Right atrium auricular region (tissue), 2 donors: ENCODE measurements around the gene SRPRA. TPM values are rescaled to one million over a fixed set of nuclear protein-coding genes. Genes with fewer than 3 reads are reported as not detected.
"Not testable (repeated sequence)": the region's sequence is repeated elsewhere in the genome, so short reads cannot be mapped to it uniquely, and the experiment has no call there.

Experiments used
- DNase-seq: peaks from one replicate; pipeline ENCODE4 v3.0.0-alpha.2; 2019; ENCODE audit warnings: low spot score
- H3K27ac ChIP-seq, 2 donors: fragments of 200-600 bp; sonication (generic); 1 replicate in 1 of 2; 2 replicates in 1 of 2; pipeline ENCODE4 v1.5.1; 2016 to 2019
- H3K27me3 ChIP-seq, 2 donors: fragments of 200-600 bp; sonication (generic); one replicate each; pipeline versions ENCODE4 v1.5.1 to v1.6.0; 2017 to 2019
- H3K36me3 ChIP-seq: fragments of 200-600 bp; sonication (generic); one replicate; pipeline ENCODE4 v1.5.1; 2016
- H3K4me1 ChIP-seq, 2 donors: fragments of 200-600 bp; sonication (generic); one replicate each; pipeline versions ENCODE4 v1.5.1 to v1.6.0; 2017 to 2019
- H3K4me3 ChIP-seq, 2 donors: fragments of 200-600 bp; sonication (generic); 1 replicate in 1 of 2; 2 replicates in 1 of 2; pipeline ENCODE4 v1.5.1; 2017 to 2019; ENCODE audit warnings: mild to moderate bottlenecking in 1 of 2, moderate library complexity in 1 of 2
- H3K9me3 ChIP-seq, 2 donors: fragments of 200-600 bp; sonication (generic); one replicate each; pipeline ENCODE4 v1.5.1; 2019
- total RNA-seq, 2 donors: library from RNA; depleted of rRNA; stranded (reverse); fragments of >200 nt; gene quantifications; one replicate each; pipeline ENCODE4 v1.1.0, GENCODE V29; 2016
- TF ChIP-seq, protein P1 (sequence below), 2 donors: fragments of 200-600 bp; sonication (generic); IDR thresholded peaks; one replicate each; pipeline ENCODE4 v1.5.1; 2019; ENCODE audit warnings: antibody characterized with exemption in 2 of 2

SRPRA gene
- total RNA-seq, 2 donors from 2014 or later, result 70.3 to 91.9 TPM

- TF ChIP-seq, protein P1, sequence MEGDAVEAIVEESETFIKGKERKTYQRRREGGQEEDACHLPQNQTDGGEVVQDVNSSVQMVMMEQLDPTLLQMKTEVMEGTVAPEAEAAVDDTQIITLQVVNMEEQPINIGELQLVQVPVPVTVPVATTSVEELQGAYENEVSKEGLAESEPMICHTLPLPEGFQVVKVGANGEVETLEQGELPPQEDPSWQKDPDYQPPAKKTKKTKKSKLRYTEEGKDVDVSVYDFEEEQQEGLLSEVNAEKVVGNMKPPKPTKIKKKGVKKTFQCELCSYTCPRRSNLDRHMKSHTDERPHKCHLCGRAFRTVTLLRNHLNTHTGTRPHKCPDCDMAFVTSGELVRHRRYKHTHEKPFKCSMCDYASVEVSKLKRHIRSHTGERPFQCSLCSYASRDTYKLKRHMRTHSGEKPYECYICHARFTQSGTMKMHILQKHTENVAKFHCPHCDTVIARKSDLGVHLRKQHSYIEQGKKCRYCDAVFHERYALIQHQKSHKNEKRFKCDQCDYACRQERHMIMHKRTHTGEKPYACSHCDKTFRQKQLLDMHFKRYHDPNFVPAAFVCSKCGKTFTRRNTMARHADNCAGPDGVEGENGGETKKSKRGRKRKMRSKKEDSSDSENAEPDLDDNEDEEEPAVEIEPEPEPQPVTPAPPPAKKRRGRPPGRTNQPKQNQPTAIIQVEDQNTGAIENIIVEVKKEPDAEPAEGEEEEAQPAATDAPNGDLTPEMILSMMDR (IDR thresholded peaks at IDR 0.05), result no peak
- Histone ChIP-seq H3K27me3 (no peaks in the 10 kb centered on the region), H3K36me3 (peaks cover 51% of the 10 kb centered on the region), H3K4me1 (no peaks in the 10 kb centered on the region), H3K9me3 (no peaks in the 10 kb centered on the region), H3K4me3 (no peak overlapping the region), H3K27ac (no peak overlapping the region)
- DNase-seq, result no peak
Observed at GRCh38 chr11:126257144-126257543, 11.6 kb downstream of the SRPRA start.

DNA sequence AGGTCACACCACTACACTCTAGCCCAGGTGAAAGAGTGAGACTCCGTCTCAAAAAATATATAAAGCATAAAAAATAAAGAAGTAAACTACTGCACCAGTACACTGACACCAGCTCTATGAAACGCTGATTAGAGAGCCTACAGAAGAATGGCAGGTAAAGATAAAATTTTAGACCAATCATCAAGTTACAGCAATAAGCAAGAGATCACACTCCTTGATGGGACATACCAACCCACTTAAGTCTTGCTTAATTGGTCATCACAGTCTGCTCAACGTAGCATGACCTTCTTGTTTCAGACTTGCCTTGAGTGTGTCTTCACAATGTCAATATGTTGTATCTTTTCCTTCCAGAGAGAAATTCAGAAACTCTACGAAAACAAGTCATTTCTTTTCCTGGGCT is 12.5 kb downstream of the SRPRA start:
- no peak overlapping the region for H3K4me3 ChIP-seq
- peaks cover 46% of the 10 kb centered on the region for H3K36me3 ChIP-seq
- H3K9me3 ChIP-seq, result no peaks in the 10 kb centered on the region
- TF ChIP-seq, protein P1 (IDR thresholded peaks at IDR 0.05), result no peak
- H3K27ac ChIP-seq, result no peak overlapping the region
- no peaks in the 10 kb centered on the region for H3K27me3 ChIP-seq
- H3K4me1 ChIP-seq, result no peaks in the 10 kb centered on the region
- DNase-seq, result no peak

GRCh38 chr11:126255507-126255906 is 13.2 kb downstream of the SRPRA start:
- H3K4me3 ChIP-seq, H3K4me1 ChIP-seq, H3K27me3 ChIP-seq, H3K27ac ChIP-seq, H3K9me3 ChIP-seq, DNase-seq: not testable (repeated sequence)
- H3K36me3 ChIP-seq, result peaks cover 44% of the 10 kb centered on the region

DNA sequence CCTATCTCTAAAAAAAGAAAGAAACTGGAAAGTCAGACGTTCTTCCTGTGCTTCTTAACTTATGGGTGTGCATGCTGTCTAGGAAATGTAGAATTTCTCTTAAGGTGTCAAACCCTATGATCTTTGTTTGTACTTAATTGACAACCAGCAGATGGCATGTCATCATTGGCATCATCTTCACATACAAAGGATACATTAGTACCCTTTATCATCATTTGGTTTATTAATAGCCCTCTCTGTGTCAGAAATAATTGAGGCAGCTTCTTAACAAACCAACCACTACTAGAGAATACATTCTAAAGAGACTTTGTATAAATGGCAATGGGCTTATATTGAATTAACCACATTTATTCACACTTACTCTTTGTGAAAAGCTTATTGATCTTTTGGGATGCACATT is 13.9 kb downstream of the SRPRA start:
- Histone ChIP-seq H3K27ac (no peak overlapping the region), H3K9me3 (no peaks in the 10 kb centered on the region), H3K4me1 (no peaks in the 10 kb centered on the region), H3K4me3 (no peak overlapping the region), H3K36me3 (peaks cover 44% of the 10 kb centered on the region), H3K27me3 (no peaks in the 10 kb centered on the region)
- TF ChIP-seq, protein P1 (IDR thresholded peaks at IDR 0.05), result no peak
- DNase-seq, result no peak

- no peaks in the 10 kb centered on the region for H3K4me1 ChIP-seq
- no peak overlapping the region for H3K4me3 ChIP-seq
- TF ChIP-seq, protein P1 (IDR thresholded peaks at IDR 0.05), result no peak
- no peak overlapping the region for H3K27ac ChIP-seq
- H3K27me3 ChIP-seq, result no peaks in the 10 kb centered on the region
- H3K9me3 ChIP-seq, result no peaks in the 10 kb centered on the region
- peaks cover 44% of the 10 kb centered on the region for H3K36me3 ChIP-seq
- DNase-seq, result no peak
Observed at GRCh38 chr11:126253265-126253664, 15.4 kb downstream of the SRPRA start.

DNA sequence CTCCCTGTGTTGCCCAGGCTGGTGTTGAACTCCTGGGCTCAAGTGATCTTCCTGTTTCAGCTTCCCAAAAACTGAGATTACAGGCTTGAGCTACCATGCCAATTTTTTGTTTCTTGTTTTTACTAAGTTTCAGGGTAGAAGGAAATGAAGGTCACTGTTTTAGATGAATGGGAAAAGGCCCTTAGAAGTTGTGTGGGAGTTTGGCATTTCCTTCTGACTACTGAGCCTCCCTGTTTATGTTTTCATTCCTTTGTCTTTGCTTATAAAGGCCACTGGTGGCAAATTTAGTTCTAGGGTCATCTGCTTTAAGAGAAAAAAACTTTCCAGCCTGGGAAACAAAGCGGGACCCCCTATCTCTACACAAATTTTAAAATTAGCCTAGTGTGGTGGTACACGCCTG is 22.1 kb downstream of the SRPRA start:
- no peaks in the 10 kb centered on the region for H3K9me3 ChIP-seq
- H3K4me1 ChIP-seq, result no peaks in the 10 kb centered on the region
- DNase-seq, result no peak
- peaks cover 20% of the 10 kb centered on the region for H3K36me3 ChIP-seq
- H3K27ac ChIP-seq, result no peak overlapping the region
- TF ChIP-seq, protein P1 (IDR thresholded peaks at IDR 0.05), result no peak
- H3K4me3 ChIP-seq, result no peak overlapping the region
- H3K27me3 ChIP-seq, result no peaks in the 10 kb centered on the region
